Measurements from ENCODE around the gene AQP10.

DNA sequence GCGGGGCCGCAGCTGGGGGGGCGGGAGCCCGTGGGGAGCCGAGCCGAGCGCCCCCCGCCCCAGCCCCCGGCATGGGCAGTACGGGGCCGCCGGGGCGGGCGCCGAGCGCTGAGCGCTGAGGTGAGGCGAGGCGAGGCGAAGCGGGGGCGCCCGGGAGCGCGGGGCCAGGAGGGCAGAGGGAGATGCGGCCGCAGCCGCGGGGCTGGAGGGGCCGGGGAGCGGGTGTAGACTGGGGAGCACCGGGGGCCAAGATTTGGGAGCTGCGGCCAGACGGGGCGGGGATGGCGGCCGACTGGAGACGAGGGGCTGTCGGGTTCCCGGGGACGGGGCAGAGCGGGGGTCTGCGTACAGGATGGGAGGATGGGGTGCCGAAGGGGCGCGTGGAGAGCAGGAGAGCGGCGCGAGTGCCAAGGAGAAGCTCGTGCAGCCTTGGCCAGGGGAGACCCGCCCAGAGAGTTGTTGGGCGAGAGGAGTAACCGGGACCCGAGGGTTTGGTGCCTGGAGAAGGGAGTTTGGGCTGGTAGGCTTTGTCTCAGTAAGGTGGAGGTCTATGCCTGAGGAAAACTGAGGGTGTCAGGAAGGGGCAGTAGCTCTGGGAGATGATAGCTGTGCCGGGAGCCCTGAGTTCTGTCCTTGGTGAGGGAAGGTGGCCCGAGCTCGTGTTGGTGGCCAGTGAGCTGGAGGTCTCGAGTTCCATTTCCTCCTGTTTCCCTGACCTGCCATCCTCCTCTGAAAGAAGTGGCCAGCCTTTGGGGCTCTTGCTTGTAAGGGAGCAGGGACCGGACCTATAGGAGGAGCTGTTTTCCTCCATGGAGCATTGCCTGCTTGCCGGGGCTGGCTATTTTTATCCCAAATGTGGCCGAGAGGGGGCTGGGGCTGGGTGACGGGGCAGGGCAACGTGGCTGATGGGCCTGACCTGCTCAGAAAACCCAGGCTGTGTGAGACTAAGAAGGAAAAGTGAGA, 5.0 kb downstream of the AQP10 start:
- TF ChIP-seq, protein P1, sequence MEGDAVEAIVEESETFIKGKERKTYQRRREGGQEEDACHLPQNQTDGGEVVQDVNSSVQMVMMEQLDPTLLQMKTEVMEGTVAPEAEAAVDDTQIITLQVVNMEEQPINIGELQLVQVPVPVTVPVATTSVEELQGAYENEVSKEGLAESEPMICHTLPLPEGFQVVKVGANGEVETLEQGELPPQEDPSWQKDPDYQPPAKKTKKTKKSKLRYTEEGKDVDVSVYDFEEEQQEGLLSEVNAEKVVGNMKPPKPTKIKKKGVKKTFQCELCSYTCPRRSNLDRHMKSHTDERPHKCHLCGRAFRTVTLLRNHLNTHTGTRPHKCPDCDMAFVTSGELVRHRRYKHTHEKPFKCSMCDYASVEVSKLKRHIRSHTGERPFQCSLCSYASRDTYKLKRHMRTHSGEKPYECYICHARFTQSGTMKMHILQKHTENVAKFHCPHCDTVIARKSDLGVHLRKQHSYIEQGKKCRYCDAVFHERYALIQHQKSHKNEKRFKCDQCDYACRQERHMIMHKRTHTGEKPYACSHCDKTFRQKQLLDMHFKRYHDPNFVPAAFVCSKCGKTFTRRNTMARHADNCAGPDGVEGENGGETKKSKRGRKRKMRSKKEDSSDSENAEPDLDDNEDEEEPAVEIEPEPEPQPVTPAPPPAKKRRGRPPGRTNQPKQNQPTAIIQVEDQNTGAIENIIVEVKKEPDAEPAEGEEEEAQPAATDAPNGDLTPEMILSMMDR (IDR thresholded peaks at IDR 0.05) = peak in 5 of 6 experiments; percentile 43 to 60 (median 58)
- TF ChIP-seq POLR2AphosphoS5 (IDR thresholded peaks at IDR 0.05) = peak in 1 of 2 donors; percentile 23
- no peak for TF ChIP-seq EP300 (IDR thresholded peaks at IDR 0.05)
- peak in 1 of 4 donors; percentile 37 for TF ChIP-seq POLR2A (IDR thresholded peaks at IDR 0.05)
